ENCODE measurements around the gene OTUD1. TPM values are rescaled to one million over a fixed set of nuclear protein-coding genes. Genes with fewer than 3 reads are reported as not detected.

The OTUD1 gene
- total RNA-seq, 1 experiment from 2014 or later: 10.4 TPM

- Mint-ChIP-seq H3K27ac (ENCODE audit: unreplicated experiment) (no peak overlapping the region), H3K9me3 (ENCODE audit: low read depth, unreplicated experiment) (no peaks in the 10 kb centered on the region), H3K4me1 (ENCODE audit: low read depth, unreplicated experiment) (peaks cover 25% of the 10 kb centered on the region), H3K36me3 (ENCODE audit: insufficient read depth, unreplicated experiment) (no peaks in the 10 kb centered on the region), H3K4me3 (ENCODE audit: low read depth, unreplicated experiment) (no peak overlapping the region), H3K27me3 (ENCODE audit: unreplicated experiment) (no peaks in the 10 kb centered on the region)
- CTCF ChIA-PET: no interaction called here
- no peak for DNase-seq
- no TSS peak for BruUV-seq (replicated peaks)
- no peak for TF ChIP-seq CTCF (IDR thresholded peaks at IDR 0.05; ENCODE audit: unreplicated experiment)
- intact Hi-C loops (cut with micrococcal nuclease; ENCODE audit: unreplicated experiment): no loop called here
These were observed 24.2 kb upstream of the OTUD1 start for GRCh38 chr10:23414658-23415057.

- intact Hi-C loops (cut with micrococcal nuclease; ENCODE audit: unreplicated experiment): no loop called here
- Mint-ChIP-seq H3K9me3 (ENCODE audit: low read depth, unreplicated experiment) (no peaks in the 10 kb centered on the region), H3K4me1 (ENCODE audit: low read depth, unreplicated experiment) (peaks cover 36% of the 10 kb centered on the region), H3K27me3 (ENCODE audit: unreplicated experiment) (no peaks in the 10 kb centered on the region), H3K27ac (ENCODE audit: unreplicated experiment) (peak overlapping the region; percentile 28), H3K4me3 (ENCODE audit: low read depth, unreplicated experiment) (no peak overlapping the region), H3K36me3 (ENCODE audit: insufficient read depth, unreplicated experiment) (no peaks in the 10 kb centered on the region)
- BruUV-seq (replicated peaks): no TSS peak
- CTCF ChIA-PET: no interaction called here
- TF ChIP-seq CTCF (IDR thresholded peaks at IDR 0.05; ENCODE audit: unreplicated experiment): no peak
- DNase-seq: no peak
These were observed 21.6 kb upstream of the OTUD1 start for GRCh38 chr10:23417254-23417653.

- intact Hi-C loops (cut with micrococcal nuclease; ENCODE audit: unreplicated experiment): no loop called here
- DNase-seq: no peak
- TF ChIP-seq CTCF (IDR thresholded peaks at IDR 0.05; ENCODE audit: unreplicated experiment): no peak
- Mint-ChIP-seq H3K36me3 (ENCODE audit: insufficient read depth, unreplicated experiment) (no peaks in the 10 kb centered on the region), H3K27me3 (ENCODE audit: unreplicated experiment) (no peaks in the 10 kb centered on the region), H3K9me3 (ENCODE audit: low read depth, unreplicated experiment) (no peaks in the 10 kb centered on the region), H3K4me1 (ENCODE audit: low read depth, unreplicated experiment) (peaks cover 45% of the 10 kb centered on the region), H3K27ac (ENCODE audit: unreplicated experiment) (peak overlapping the region; percentile 28), H3K4me3 (ENCODE audit: low read depth, unreplicated experiment) (no peak overlapping the region)
- BruUV-seq (replicated peaks): no TSS peak
- CTCF ChIA-PET: no interaction called here
These were observed 20.7 kb upstream of the OTUD1 start for GRCh38 chr10:23418051-23418681.

GRCh38 chr10:23419201-23419600 lies 19.7 kb upstream of the OTUD1 start:
- Mint-ChIP-seq H3K4me1 (ENCODE audit: low read depth, unreplicated experiment) (peaks cover 45% of the 10 kb centered on the region), H3K27me3 (ENCODE audit: unreplicated experiment) (no peaks in the 10 kb centered on the region), H3K9me3 (ENCODE audit: low read depth, unreplicated experiment) (no peaks in the 10 kb centered on the region), H3K27ac (ENCODE audit: unreplicated experiment) (no peak overlapping the region), H3K36me3 (ENCODE audit: insufficient read depth, unreplicated experiment) (no peaks in the 10 kb centered on the region), H3K4me3 (ENCODE audit: low read depth, unreplicated experiment) (no peak overlapping the region)
- no peak for DNase-seq
- CTCF ChIA-PET: interaction anchor here (0.6 kb wide), 1 partner anchor 253 kb away, joined by 3 read pairs; no protein-coding TSS in a partner anchor
- TF ChIP-seq CTCF (IDR thresholded peaks at IDR 0.05; ENCODE audit: unreplicated experiment): no peak
- intact Hi-C loops (cut with micrococcal nuclease; ENCODE audit: unreplicated experiment): no loop called here
- BruUV-seq (replicated peaks): no TSS peak
